GM20000 (cell line): ENCODE measurements around the gene CERS4.
A peak's percentile ranks its signal among the peaks of the same experiment; 100 is the strongest.

Experiments
- DNase-seq: peaks from one replicate; pipeline ENCODE4 v3.0.0; 2012; ENCODE audit warnings: low spot score
- CTCF ChIP-seq: IDR thresholded peaks from 2 replicates; pipeline ENCODE4 v1.5.1; 2012; ENCODE audit warnings: mild to moderate bottlenecking, control low read depth; ENCODE audit errors: extremely low read depth, missing control alignments

Gene CERS4

GRCh38 chr19:8208922-8209461 is at the start of gene CERS4:
TSS of gene CERS4 (plus strand) at chr19:8209370. CDS start at chr19:8251077, 41,707 bp downstream.
- TF ChIP-seq CTCF = no peak
- peak; percentile 98 for DNase-seq

- no peak for TF ChIP-seq CTCF
- DNase-seq = peak; percentile 27
Measured at GRCh38 chr19:8161135-8161646, 48.0 kb upstream of the CERS4 start.

- TF ChIP-seq CTCF = no peak
- no peak for DNase-seq
Measured at GRCh38 chr19:8163759-8164158, 45.4 kb upstream of the CERS4 start.

GRCh38 chr19:8167985-8168384 is 41.2 kb upstream of the CERS4 start:
- no peak for DNase-seq
- TF ChIP-seq CTCF = no peak

GRCh38 chr19:8168537-8168936 is 40.6 kb upstream of the CERS4 start:
- no peak for DNase-seq
- no peak for TF ChIP-seq CTCF

GRCh38 chr19:8174706-8175105 is 34.5 kb upstream of the CERS4 start:
- no peak for TF ChIP-seq CTCF

GRCh38 chr19:8180018-8180417 is 29.2 kb upstream of the CERS4 start:
- no peak for TF ChIP-seq CTCF
- no peak for DNase-seq

More at GRCh38 chr19:8174706-8175105, 34.5 kb upstream of the CERS4 start:
- no peak for DNase-seq
